Esophagus squamous epithelium (tissue), 4 donors: Measurements from ENCODE around the gene FBXL7.

Source experiments
- POLR2A ChIP-seq, 4 donors: fragments of 450-650 bp; IDR thresholded peaks; one replicate each; pipeline ENCODE4 v1.6.1; 2017; ENCODE audit warnings: antibody characterized with exemption in 4 of 4, mild to moderate bottlenecking in 4 of 4, moderate library complexity in 3 of 4
- TF ChIP-seq, protein P1 (sequence below), 6 experiments: fragments of 450-650 bp in 4 of 6; fragments of 200-600 bp in 2 of 6; sonication (generic) in 2 of 6; IDR thresholded peaks; one replicate each; pipeline ENCODE4 v1.5.1; 2016 to 2019; ENCODE audit warnings: antibody characterized with exemption in 6 of 6, mild to moderate bottlenecking in 4 of 6, moderate library complexity in 4 of 6

DNA sequence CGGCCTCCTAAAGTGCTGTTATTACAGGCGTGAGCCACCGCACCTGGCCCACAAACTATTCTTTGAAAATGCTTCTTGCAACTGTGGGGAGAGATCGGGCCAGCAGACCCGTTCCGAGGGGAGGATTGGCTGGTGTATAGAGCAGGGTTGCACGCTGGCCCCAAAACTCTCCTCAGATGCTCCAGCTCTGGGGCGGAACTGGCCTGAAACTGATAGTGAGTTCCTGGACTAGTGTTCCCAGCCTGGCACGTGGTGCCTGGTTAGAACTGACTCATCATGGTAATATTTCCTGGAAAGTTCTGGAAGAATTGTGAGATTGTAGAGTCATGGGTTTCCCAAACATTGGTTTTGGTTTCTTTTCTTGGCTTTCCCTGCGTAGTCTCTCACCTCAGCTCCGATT, 120.5 kb downstream of the FBXL7 start:
- TF ChIP-seq, protein P1, sequence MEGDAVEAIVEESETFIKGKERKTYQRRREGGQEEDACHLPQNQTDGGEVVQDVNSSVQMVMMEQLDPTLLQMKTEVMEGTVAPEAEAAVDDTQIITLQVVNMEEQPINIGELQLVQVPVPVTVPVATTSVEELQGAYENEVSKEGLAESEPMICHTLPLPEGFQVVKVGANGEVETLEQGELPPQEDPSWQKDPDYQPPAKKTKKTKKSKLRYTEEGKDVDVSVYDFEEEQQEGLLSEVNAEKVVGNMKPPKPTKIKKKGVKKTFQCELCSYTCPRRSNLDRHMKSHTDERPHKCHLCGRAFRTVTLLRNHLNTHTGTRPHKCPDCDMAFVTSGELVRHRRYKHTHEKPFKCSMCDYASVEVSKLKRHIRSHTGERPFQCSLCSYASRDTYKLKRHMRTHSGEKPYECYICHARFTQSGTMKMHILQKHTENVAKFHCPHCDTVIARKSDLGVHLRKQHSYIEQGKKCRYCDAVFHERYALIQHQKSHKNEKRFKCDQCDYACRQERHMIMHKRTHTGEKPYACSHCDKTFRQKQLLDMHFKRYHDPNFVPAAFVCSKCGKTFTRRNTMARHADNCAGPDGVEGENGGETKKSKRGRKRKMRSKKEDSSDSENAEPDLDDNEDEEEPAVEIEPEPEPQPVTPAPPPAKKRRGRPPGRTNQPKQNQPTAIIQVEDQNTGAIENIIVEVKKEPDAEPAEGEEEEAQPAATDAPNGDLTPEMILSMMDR (IDR thresholded peaks at IDR 0.05) = no peak
- TF ChIP-seq POLR2A (IDR thresholded peaks at IDR 0.05) = no peak
